HepG2 (cell line): ENCODE measurements around the gene E2F1. TPM values are rescaled to one million over a fixed set of nuclear protein-coding genes. Genes with fewer than 3 reads are reported as not detected.
A peak's percentile ranks its signal among the peaks of the same experiment; 100 is the strongest.

Source experiments
- ARID2 ChIP-seq: sonication (generic); formaldehyde crosslinking; IDR thresholded peaks from 2 replicates; pipeline ENCODE4 v1.8.1; 2022; ENCODE audit warnings: mild to moderate bottlenecking, missing genetic modification reagents, borderline replicate concordance
- CCDC6 ChIP-seq: sonication (generic); formaldehyde crosslinking; IDR thresholded peaks from 2 replicates; pipeline ENCODE4 v1.8.1; 2022; ENCODE audit warnings: mild to moderate bottlenecking, missing genetic modification reagents, moderate library complexity
- CTCF ChIP-seq: sonication (generic); formaldehyde crosslinking; IDR thresholded peaks from 2 replicates; pipeline ENCODE4 v1.5.0; 2020; ENCODE audit warnings: mild to moderate bottlenecking, missing genetic modification reagents, moderate library complexity
- EEA1 ChIP-seq: sonication (generic); formaldehyde crosslinking; IDR thresholded peaks from 2 replicates; pipeline ENCODE4 v1.5.1; 2020; ENCODE audit warnings: mild to moderate bottlenecking, missing genetic modification reagents, borderline replicate concordance
- KAT8 ChIP-seq: IDR thresholded peaks from 2 replicates; pipeline ENCODE4 v1.6.1; 2016; ENCODE audit warnings: missing genetic modification reagents, missing compliant biosample characterization
- NFE2 ChIP-seq: sonication (generic); formaldehyde crosslinking; IDR thresholded peaks from 2 replicates; pipeline ENCODE4 v1.4.0; 2020; ENCODE audit warnings: missing genetic modification reagents
- PAWR ChIP-seq: sonication (generic); formaldehyde crosslinking; IDR thresholded peaks from 2 replicates; pipeline ENCODE4 v1.4.0; 2020; ENCODE audit warnings: missing genetic modification reagents, mild to moderate bottlenecking, borderline replicate concordance
- PAX8 ChIP-seq: sonication (generic); formaldehyde crosslinking; IDR thresholded peaks from 2 replicates; pipeline ENCODE4 v1.8.0; 2022; ENCODE audit warnings: mild to moderate bottlenecking, missing genetic modification reagents, borderline replicate concordance
- PLSCR1 ChIP-seq: sonication (generic); formaldehyde crosslinking; IDR thresholded peaks from 2 replicates; pipeline ENCODE4 v1.5.0; 2020; ENCODE audit warnings: missing genetic modification reagents, mild to moderate bottlenecking, borderline replicate concordance
- RNF219 ChIP-seq: sonication (generic); formaldehyde crosslinking; IDR thresholded peaks from 2 replicates; pipeline ENCODE4 v1.5.0; 2020; ENCODE audit warnings: mild to moderate bottlenecking, missing genetic modification reagents
- SALL2 ChIP-seq: sonication (generic); formaldehyde crosslinking; IDR thresholded peaks from 2 replicates; pipeline ENCODE4 v1.8.1; 2023; ENCODE audit warnings: mild to moderate bottlenecking, missing genetic modification reagents, inconsistent platforms
- SNAPC5 ChIP-seq: sonication (generic); formaldehyde crosslinking; IDR thresholded peaks from 2 replicates; pipeline ENCODE4 v1.8.1; 2023; ENCODE audit warnings: mild to moderate bottlenecking, missing genetic modification reagents, borderline replicate concordance
- SNRNP70 ChIP-seq: fragments of 200-400 bp; formaldehyde crosslinking; IDR thresholded peaks from 2 replicates; pipeline ENCODE4 v1.6.1; 2017; ENCODE audit warnings: mild to moderate bottlenecking, low read depth, low read length, moderate library complexity
- TFAP4 ChIP-seq: sonication (generic); IDR thresholded peaks from 2 replicates; pipeline ENCODE4 v1.6.1; 2016; ENCODE audit warnings: low read depth, borderline replicate concordance
- TFDP1 ChIP-seq: IDR thresholded peaks from 2 replicates; pipeline ENCODE4 v1.6.1; 2016; ENCODE audit warnings: missing compliant biosample characterization, missing genetic modification reagents, borderline replicate concordance
- ZFYVE20 ChIP-seq: sonication (generic); formaldehyde crosslinking; IDR thresholded peaks from 2 replicates; pipeline ENCODE4 v1.8.0; 2023; ENCODE audit warnings: low read depth, mild to moderate bottlenecking, moderate library complexity, missing genetic modification reagents, borderline replicate concordance
- ZMYM2 ChIP-seq: sonication (generic); formaldehyde crosslinking; IDR thresholded peaks from 2 replicates; pipeline ENCODE4 v1.8.0; 2022; ENCODE audit warnings: mild to moderate bottlenecking, missing genetic modification reagents
- ZNF225 ChIP-seq: sonication (generic); formaldehyde crosslinking; IDR thresholded peaks from 2 replicates; pipeline ENCODE4 v1.4.0; 2020; ENCODE audit warnings: mild to moderate bottlenecking, missing genetic modification reagents
- ZNF282 ChIP-seq: fragments of 450-650 bp; IDR thresholded peaks from 2 replicates; pipeline ENCODE4 v1.6.1; 2018; ENCODE audit not compliant: partially characterized antibody
- ZNF430 ChIP-seq: sonication (generic); formaldehyde crosslinking; IDR thresholded peaks from 2 replicates; pipeline ENCODE4 v1.9.0; 2021; ENCODE audit warnings: mild to moderate bottlenecking, missing genetic modification reagents
- ZNF678 ChIP-seq: sonication (generic); formaldehyde crosslinking; IDR thresholded peaks from 2 replicates; pipeline ENCODE4 v1.4.0; 2020; ENCODE audit warnings: mild to moderate bottlenecking, missing genetic modification reagents
- ZNF709 ChIP-seq: sonication (generic); formaldehyde crosslinking; IDR thresholded peaks from 2 replicates; pipeline ENCODE4 v1.5.0; 2020; ENCODE audit warnings: mild to moderate bottlenecking, missing genetic modification reagents
- polyA plus RNA-seq, 8 experiments: library from polyadenylated mRNA; depleted of rRNA in 3 of 8; stranded (reverse) in 7 of 8; unstranded in 1 of 8; fragments of >200 nt; fragmentation: Illumina TruSeq in 4 of 8; extraction: Trizol in 4 of 8; gene quantifications; 2 replicates each; pipeline versions ENCODE4 v1.2.1 to v1.2.3, GENCODE V29; 2011 to 2016; ENCODE audit warnings: low read depth in 4 of 8, missing spikeins in 1 of 8, mixed read lengths in 1 of 8; ENCODE audit not compliant: insufficient read depth in 1 of 8
- total RNA-seq, 5 experiments: library from RNA; depleted of rRNA; stranded (reverse); fragments of >200 nt; fragmentation: Illumina TruSeq; extraction: Trizol; gene quantifications; 2 replicates each; pipeline ENCODE4 v1.2.3, GENCODE V29; 2016; ENCODE audit warnings: low read depth in 1 of 5

Gene E2F1
- total and polyA plus RNA-seq, 2 of the 13 experiments (the other 11 are each of a cell fraction or from before 2014, with no cell fraction given), result 25.5 to 39.4 TPM

- TF ChIP-seq EEA1 (CRISPR knock-in tag) (no peak; the same call in 1 of the 2 replicates), ZNF282 (no peak), ZFYVE20 (peak; percentile 80), SNRNP70 (no peak), PAX8 (CRISPR knock-in tag) (no peak), PLSCR1 (no peak), SNAPC5 (CRISPR knock-in tag) (no peak), ZNF678 (CRISPR knock-in tag) (no peak; the same call in 1 of the 2 replicates), TFAP4 (peak; percentile 61; the same call in 1 of the 2 replicates), ZNF225 (CRISPR knock-in tag) (peak; percentile 79; the same call in 1 of the 2 replicates), ZMYM2 (peak; percentile 70; the same call in 1 of the 2 replicates), RNF219 (CRISPR knock-in tag) (no peak), ZNF709 (CRISPR knock-in tag) (no peak; the same call in none of the 2 replicates), ZNF430 (CRISPR knock-in tag) (peak; percentile 79), KAT8 (CRISPR knock-in tag) (no peak; the same call in none of the 2 replicates), CCDC6 (CRISPR knock-in tag) (peak; percentile 64), SALL2 (CRISPR knock-in tag) (peak; percentile 96; the same call in 1 of the 2 replicates), CTCF (CRISPR knock-in tag) (peak; percentile 55; the same call in 1 of the 2 replicates), ARID2 (CRISPR knock-in tag) (peak; percentile 88), NFE2 (CRISPR knock-in tag) (no peak), TFDP1 (CRISPR knock-in tag) (peak; percentile 95; the same call in 1 of the 2 replicates), PAWR (CRISPR knock-in tag) (no peak)
Observed at GRCh38 chr20:33732166-33732970, 46.2 kb upstream of the E2F1 start (continued).
